ENCODE results near the gene CHRNE. TPM values are rescaled to one million over a fixed set of nuclear protein-coding genes. Genes with fewer than 3 reads are reported as not detected.

The CHRNE gene
- total and polyA plus RNA-seq, 2 of the 13 experiments (the other 11 are each of a cell fraction or from before 2014, with no cell fraction given) = 0.53 to 0.59 TPM

GRCh38 chr17:4858068-4858881, 44.6 kb downstream of the CHRNE start (continued):
- TF ChIP-seq NCOA1 (CRISPR knock-in tag; IDR thresholded peaks at IDR 0.05) = no peak
- TF ChIP-seq ZNF143 (CRISPR knock-in tag; IDR thresholded peaks at IDR 0.05) = no peak
- TF ChIP-seq, protein P1, sequence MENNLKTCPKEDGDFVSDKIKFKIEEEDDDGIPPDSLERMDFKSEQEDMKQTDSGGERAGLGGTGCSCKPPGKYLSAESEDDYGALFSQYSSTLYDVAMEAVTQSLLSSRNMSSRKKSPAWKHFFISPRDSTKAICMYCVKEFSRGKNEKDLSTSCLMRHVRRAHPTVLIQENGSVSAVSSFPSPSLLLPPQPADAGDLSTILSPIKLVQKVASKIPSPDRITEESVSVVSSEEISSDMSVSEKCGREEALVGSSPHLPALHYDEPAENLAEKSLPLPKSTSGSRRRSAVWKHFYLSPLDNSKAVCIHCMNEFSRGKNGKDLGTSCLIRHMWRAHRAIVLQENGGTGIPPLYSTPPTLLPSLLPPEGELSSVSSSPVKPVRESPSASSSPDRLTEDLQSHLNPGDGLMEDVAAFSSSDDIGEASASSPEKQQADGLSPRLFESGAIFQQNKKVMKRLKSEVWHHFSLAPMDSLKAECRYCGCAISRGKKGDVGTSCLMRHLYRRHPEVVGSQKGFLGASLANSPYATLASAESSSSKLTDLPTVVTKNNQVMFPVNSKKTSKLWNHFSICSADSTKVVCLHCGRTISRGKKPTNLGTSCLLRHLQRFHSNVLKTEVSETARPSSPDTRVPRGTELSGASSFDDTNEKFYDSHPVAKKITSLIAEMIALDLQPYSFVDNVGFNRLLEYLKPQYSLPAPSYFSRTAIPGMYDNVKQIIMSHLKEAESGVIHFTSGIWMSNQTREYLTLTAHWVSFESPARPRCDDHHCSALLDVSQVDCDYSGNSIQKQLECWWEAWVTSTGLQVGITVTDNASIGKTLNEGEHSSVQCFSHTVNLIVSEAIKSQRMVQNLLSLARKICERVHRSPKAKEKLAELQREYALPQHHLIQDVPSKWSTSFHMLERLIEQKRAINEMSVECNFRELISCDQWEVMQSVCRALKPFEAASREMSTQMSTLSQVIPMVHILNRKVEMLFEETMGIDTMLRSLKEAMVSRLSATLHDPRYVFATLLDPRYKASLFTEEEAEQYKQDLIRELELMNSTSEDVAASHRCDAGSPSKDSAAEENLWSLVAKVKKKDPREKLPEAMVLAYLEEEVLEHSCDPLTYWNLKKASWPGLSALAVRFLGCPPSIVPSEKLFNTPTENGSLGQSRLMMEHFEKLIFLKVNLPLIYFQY (CRISPR knock-in tag; IDR thresholded peaks at IDR 0.05; ENCODE audit: borderline replicate concordance) = no peak
- 0 out of 2 replicates have a peak, but pooled peaks have one; percentile 36 for TF ChIP-seq ZNF552 (CRISPR knock-in tag; IDR thresholded peaks at IDR 0.05; ENCODE audit: borderline replicate concordance)
- TF ChIP-seq SYNCRIP (IDR thresholded peaks at IDR 0.05; ENCODE audit: insufficient read depth, low read depth, low read length) = no peak
- TF ChIP-seq ZNF776 (CRISPR knock-in tag; IDR thresholded peaks at IDR 0.05) = no peak
- TF ChIP-seq NR2F6 (IDR thresholded peaks at IDR 0.05) = no peak
- 0 out of 2 replicates have a peak, but pooled peaks have one; percentile 18 for TF ChIP-seq NR2F6 (CRISPR knock-in tag; IDR thresholded peaks at IDR 0.05)
- TF ChIP-seq DRAP1 (CRISPR knock-in tag; IDR thresholded peaks at IDR 0.05) = no peak
- TF ChIP-seq MTA3 (CRISPR knock-in tag; IDR thresholded peaks at IDR 0.05) = no peak
- peak; percentile 27; the same call in 1 of the 2 replicates for TF ChIP-seq SIX4 (CRISPR knock-in tag; IDR thresholded peaks at IDR 0.05)
- peak; percentile 75 for TF ChIP-seq ELF1 (CRISPR knock-in tag; IDR thresholded peaks at IDR 0.05)
- TF ChIP-seq ZNF354B (CRISPR knock-in tag; IDR thresholded peaks at IDR 0.05) = no peak
- no peak for TF ChIP-seq RFXANK (CRISPR knock-in tag; IDR thresholded peaks at IDR 0.05)
- TF ChIP-seq ZMAT5 (CRISPR knock-in tag; IDR thresholded peaks at IDR 0.05; ENCODE audit: borderline replicate concordance, low read depth) = no peak
- TF ChIP-seq ZNF878 (CRISPR knock-in tag; IDR thresholded peaks at IDR 0.05) = no peak; the same call in 1 of the 2 replicates
- TF ChIP-seq ZFAT (CRISPR knock-in tag; conservative IDR thresholded peaks at IDR 0.05) = no peak
- peak; percentile 54; the same call in 1 of the 2 replicates for TF ChIP-seq SIX1 (CRISPR knock-in tag; IDR thresholded peaks at IDR 0.05; ENCODE audit: borderline replicate concordance)
- no peak for TF ChIP-seq EZH2 (conservative IDR thresholded peaks at IDR 0.05; ENCODE audit: low read depth, low read length)
- TF ChIP-seq GATA4 (IDR thresholded peaks at IDR 0.05; ENCODE audit: borderline replicate concordance, low read depth) = no peak
- TF ChIP-seq, protein P2, sequence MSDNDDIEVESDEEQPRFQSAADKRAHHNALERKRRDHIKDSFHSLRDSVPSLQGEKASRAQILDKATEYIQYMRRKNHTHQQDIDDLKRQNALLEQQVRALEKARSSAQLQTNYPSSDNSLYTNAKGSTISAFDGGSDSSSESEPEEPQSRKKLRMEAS (IDR thresholded peaks at IDR 0.05) = 0 out of 2 replicates have a peak, but pooled peaks have one; percentile 20
- TF ChIP-seq DPF2 (CRISPR knock-in tag; IDR thresholded peaks at IDR 0.05; ENCODE audit: borderline replicate concordance, low read depth) = peak; percentile 52; the same call in 1 of the 2 replicates
- no peak for TF ChIP-seq ZNF891 (CRISPR knock-in tag; IDR thresholded peaks at IDR 0.05)
- no peak for TF ChIP-seq ZEB1 (IDR thresholded peaks at IDR 0.05; ENCODE audit: insufficient replicate concordance, low read depth)
- no peak for TF ChIP-seq ZNF572 (CRISPR knock-in tag; IDR thresholded peaks at IDR 0.05)
- no peak for TF ChIP-seq SRF (IDR thresholded peaks at IDR 0.05; ENCODE audit: low read depth, low read length)
- TF ChIP-seq ZNF75D (CRISPR knock-in tag; IDR thresholded peaks at IDR 0.05; ENCODE audit: borderline replicate concordance) = no peak
- no peak for TF ChIP-seq NFYC (CRISPR knock-in tag; IDR thresholded peaks at IDR 0.05)
- TF ChIP-seq KMT2B (CRISPR knock-in tag; IDR thresholded peaks at IDR 0.05) = no peak
